Activated naive CD8-positive, alpha-beta T cell treated with anti-CD3 and anti-CD28 coated beads, Interleukin-2, amount 50 U/mL, for 16 hours (primary cell): ENCODE data around the gene ARL3.
"Not testable (repeated sequence)": the region's sequence is repeated elsewhere in the genome, so short reads cannot be mapped to it uniquely, and the experiment has no call there.

Source experiments
- DNase-seq: peaks from one replicate; pipeline ENCODE4 v3.0.0-alpha.2; 2020; ENCODE audit warnings: low read depth, low spot score

The ARL3 gene

DNA sequence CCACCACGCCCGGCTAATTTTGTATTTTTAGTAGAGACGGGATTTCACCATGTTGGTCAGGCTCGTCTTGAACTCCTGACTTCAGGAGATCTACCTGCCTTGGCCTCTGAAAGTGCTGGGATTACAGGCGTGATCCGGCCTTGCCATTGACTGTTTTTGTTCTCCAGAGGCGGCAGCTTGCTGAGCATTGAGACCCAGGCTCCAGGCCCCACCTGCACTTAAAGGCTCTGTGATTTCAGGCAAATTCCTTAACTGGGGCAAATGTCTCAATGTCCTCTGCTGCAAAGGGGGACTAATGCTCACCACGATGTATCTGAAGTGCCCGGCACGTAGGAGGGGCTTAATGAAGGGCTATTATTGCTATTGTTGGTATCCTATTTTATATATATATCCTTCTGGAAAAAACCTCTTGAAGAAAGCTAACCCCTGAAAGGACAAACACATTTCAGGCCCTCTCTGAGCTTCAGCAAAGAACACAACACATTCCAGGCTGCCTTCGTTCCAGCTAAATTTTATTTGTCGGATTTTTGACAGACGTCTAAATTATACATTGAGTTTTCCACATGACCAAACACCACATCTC lies 40.9 kb downstream of the ARL3 start:
- no peak for DNase-seq

DNA sequence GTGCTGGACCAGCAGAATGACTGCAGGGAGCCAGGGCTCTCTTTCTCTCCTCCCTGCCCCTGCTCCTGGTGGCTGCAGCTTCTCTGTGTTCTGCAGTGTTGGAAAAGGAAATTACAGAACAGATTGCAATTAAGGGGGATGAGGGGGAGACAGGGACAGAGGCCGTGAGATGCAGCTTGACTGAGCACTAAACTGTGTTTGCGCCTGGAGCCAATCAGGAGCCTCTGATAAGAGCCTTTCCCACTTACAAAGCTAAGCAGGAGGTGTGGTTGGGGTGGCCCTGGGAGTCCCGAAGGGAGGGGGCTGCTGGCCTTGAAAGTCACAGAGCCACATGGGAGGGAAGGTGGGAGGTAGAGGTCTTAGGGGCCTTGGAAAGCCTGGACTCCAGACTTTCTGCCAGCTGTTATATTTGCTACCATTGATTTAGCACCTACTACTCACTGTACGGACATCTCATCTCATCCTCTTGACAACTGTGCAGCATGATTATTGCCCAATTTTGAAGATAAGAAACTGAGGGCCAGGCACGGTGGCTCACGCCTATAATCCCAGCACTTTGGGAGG lies 43.2 kb downstream of the ARL3 start:
- DNase-seq: no peak

- DNase-seq: no peak
These were observed 44.0 kb downstream of the ARL3 start for GRCh38 chr10:102670065-102670670.

GRCh38 chr10:102669206-102670064 lies 44.8 kb downstream of the ARL3 start:
- DNase-seq: no peak

- no peak for DNase-seq
These were observed 45.7 kb downstream of the ARL3 start for GRCh38 chr10:102668326-102669107.

DNA sequence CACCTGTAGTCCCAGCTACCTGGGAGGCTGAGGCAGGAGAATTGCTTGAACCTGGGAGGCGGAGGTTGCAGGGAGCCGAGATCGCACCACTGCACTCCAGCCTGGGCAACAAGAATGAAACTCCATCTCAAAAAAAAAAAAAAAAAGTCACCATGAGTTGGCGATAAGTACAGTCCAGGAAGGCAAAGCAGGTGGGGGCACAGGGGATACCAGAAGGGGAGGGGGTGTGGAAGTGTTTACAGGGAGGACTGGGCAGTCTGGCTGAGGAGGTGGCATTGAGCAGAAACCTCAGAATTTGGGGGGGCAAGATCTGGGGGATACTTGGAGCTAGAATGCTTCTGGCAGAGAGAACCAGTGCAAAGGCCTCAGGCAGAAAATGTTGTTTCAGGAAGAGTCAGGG lies 46.8 kb downstream of the ARL3 start:
- DNase-seq: not testable (repeated sequence)

- no peak for DNase-seq
These were observed 48.2 kb downstream of the ARL3 start for GRCh38 chr10:102665904-102666509.

GRCh38 chr10:102661658-102662028 lies 52.6 kb downstream of the ARL3 start:
- no peak for DNase-seq

DNA sequence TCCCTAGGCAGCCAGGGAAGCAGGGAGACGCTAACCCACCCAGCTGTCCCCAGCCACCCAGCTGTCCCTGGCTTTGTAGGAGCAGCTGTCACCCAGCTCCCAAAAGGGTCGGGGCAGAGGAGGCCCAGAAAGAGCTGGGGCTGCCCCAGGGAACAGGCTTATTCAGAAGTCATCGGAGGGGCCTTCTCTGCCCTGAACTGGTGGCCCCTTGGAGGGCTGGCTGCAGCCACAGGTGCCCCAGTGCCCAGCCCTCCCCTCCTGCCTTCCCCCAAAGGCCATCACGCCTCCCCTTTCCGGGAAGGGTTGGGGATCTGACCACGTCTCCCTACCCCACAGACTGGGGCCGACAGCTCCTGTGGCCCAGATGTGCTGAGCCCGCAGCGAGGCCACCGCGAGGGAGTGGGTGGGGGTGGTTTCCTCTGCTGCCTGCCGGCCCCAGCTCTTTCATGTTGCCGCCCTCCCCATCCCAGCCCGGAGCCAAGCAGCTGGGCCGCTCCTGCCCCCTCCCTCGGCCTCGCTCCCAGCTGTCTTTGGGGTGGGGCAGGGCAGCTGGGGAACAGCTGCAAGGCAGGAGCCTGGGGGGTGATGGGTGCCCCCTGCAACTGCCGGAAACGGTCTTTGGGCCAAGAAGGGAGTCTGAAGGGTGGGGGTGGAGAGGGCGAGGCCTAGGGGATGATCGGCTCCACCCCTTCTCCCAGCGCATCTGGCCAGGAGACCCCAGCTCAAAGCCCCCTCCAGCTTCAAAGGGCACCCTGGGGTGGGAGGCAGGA lies 53.1 kb downstream of the ARL3 start:
- no peak for DNase-seq

- no peak for DNase-seq
These were observed 55.4 kb downstream of the ARL3 start for GRCh38 chr10:102658802-102659201.

- DNase-seq: no peak
These were observed 56.0 kb downstream of the ARL3 start for GRCh38 chr10:102657984-102658724.

DNA sequence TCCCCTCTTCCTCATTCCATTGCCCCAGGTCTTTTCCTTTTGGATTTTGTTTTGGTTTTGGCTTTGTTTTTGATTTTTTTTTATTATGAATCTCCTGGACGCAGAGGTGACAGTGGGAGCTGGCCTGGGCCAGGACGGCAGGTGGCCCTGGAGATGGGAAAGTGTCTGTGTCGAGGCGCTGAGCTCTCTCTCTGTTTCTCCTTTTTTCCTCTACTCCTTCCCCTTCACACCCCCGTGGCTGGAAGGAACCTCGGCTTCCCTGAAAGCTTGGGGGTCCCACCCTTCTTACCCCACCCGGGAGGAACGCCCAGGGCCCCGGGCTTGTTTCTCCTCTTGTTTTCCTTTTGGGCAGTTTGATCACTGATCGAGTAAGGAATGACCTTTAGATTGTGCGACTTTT lies 56.7 kb downstream of the ARL3 start:
- no peak for DNase-seq

- no peak for DNase-seq
These were observed 57.3 kb downstream of the ARL3 start for GRCh38 chr10:102656791-102657371.

DNA sequence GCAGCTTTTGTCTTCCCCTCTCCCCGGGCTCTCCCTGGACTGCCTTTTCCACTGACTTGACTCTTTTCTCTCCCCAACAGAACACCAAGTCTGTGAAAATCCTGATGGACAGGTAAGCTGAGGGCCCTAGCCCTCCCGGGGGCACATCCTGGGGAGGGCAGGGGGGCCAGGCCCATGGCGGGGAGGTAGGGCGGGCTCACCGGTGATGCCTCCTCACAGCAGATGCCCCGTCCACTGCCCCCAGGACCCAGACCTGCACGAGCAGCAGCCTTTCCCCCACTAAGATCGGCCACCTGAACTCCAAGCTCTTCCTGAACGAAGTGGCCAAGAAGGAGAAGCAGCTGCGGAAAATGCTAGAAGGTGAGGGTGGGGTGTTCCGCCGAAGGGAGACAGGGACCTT lies 58.2 kb downstream of the ARL3 start:
- DNase-seq: no peak

DNA sequence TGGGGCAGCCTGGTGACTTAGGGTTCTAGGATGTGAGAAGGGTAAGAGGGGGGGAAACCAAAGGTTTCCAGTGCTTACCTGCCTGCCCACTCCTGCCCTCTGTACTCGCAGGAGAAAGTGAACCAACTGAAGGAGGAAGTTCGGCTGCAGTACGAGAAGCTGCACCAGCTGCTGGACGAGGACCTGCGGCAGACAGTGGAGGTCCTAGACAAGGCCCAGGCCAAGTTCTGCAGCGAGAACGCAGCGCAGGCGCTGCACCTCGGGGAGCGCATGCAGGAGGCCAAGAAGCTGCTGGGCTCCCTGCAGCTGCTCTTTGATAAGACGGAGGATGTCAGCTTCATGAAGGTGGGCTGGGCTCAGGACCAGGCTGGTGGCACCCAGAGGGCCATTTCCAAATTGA lies 59.2 kb downstream of the ARL3 start:
- no peak for DNase-seq

DNA sequence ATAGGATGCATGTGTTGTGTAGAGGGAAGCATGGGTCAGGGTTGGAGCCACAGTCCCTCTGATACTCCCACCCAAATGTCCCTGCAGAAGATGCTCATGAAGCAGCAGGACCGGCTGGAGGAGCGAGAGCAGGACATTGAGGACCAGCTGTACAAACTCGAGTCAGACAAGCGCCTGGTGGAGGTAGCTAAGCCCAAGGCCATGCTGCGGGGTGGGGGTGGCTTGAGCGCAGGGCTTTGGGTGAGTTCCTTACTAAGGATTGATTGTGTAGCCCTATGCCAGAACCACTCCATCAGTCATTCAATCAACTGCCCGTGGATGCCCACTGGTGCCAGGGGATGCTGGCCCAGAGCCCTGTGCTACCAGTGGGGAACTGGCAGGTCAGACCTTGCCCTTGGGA lies 59.6 kb downstream of the ARL3 start:
- no peak for DNase-seq

- DNase-seq: no peak
These were observed 61.1 kb downstream of the ARL3 start for GRCh38 chr10:102653060-102653459.

GRCh38 chr10:102652170-102652916 lies 61.9 kb downstream of the ARL3 start:
- no peak for DNase-seq
